A549 (cell line): ENCODE data around the gene ECE1. TPM values are rescaled to one million over a fixed set of nuclear protein-coding genes. Genes with fewer than 3 reads are reported as not detected.
A peak's percentile ranks its signal among the peaks of the same experiment; 100 is the strongest.

ENCODE experiments used
- ATAC-seq, 2 experiments: fragments of 200-7000 bp in 1 of 2; fragments of >200 bp in 1 of 2; cut with Nextera tagmentation in 1 of 2; cut with Tn5 transposase in 1 of 2; 3 replicates each; pipeline versions ENCODE4 v1.8.0 to v1.9.1; 2018 to 2020; ENCODE audit warnings: mild to moderate bottlenecking in 1 of 2, moderate library complexity in 1 of 2
- CTCF ChIA-PET: fragments of 300-600 bp; sonication (Branson Sonifier 250); formaldehyde crosslinking; extraction: SDS; loops from one replicate; lab custom pipeline; 2021; ENCODE audit warnings: antibody characterized with exemption, inconsistent platforms; lab: Yijun Ruan, JAX
- POLR2A ChIA-PET: fragments of 350-600 bp; formaldehyde crosslinking; extraction: SDS; loops from one replicate; lab custom pipeline; 2021; ENCODE audit warnings: antibody characterized with exemption, inconsistent platforms; lab: Yijun Ruan, JAX
- DNase-seq, 2 experiments: peaks; one replicate each; pipeline versions ENCODE4 v3.0.0 to v3.0.0-alpha.2; 2011 to 2016; ENCODE audit warnings: low read depth in 1 of 2, low spot score in 1 of 2
- FAIRE-seq: peaks from 2 replicates; lab custom pipeline; 2011; peaks lifted over from hg19 to GRCh38; lab: Jason Lieb, UNC
- H3K27ac ChIP-seq, 2 experiments: fragments of >200 bp; sonication (Bioruptor Twin); formaldehyde crosslinking; 3 replicates each; pipeline ENCODE4 v1.5.1; 2016 to 2017
- H3K4me1 ChIP-seq: fragments of >200 bp; sonication (Bioruptor Twin); formaldehyde crosslinking; 3 replicates; pipeline ENCODE4 v1.6.1; 2016
- H3K4me2 ChIP-seq: fragments of >200 bp; sonication (Bioruptor Twin); formaldehyde crosslinking; 3 replicates; pipeline ENCODE4 v1.6.1; 2016
- H3K4me3 ChIP-seq: fragments of >200 bp; sonication (Bioruptor Twin); formaldehyde crosslinking; 3 replicates; pipeline ENCODE4 v1.5.1; 2016
- H3K9me3 ChIP-seq: fragments of >200 bp; sonication (Bioruptor Twin); formaldehyde crosslinking; 3 replicates; pipeline ENCODE4 v1.6.1; 2016
- CBX8 ChIP-seq: fragments of 200-600 bp; sonication (generic); IDR thresholded peaks from 2 replicates; pipeline ENCODE4 v1.6.1; 2016
- CHD4 ChIP-seq: fragments of 200-600 bp; sonication (generic); IDR thresholded peaks from 2 replicates; pipeline ENCODE4 v1.6.1; 2016; ENCODE audit warnings: antibody characterized with exemption, mild to moderate bottlenecking, borderline replicate concordance
- EHF ChIP-seq: fragments of 250-450 bp; sonication (Bioruptor Pico); IDR thresholded peaks from 2 replicates; pipeline ENCODE4 v1.5.0; 2020; ENCODE audit warnings: mild to moderate bottlenecking
- ELK1 ChIP-seq: fragments of 150-350 bp; IDR thresholded peaks from 2 replicates; pipeline ENCODE4 v1.6.1; 2014; ENCODE audit warnings: low read depth, mild to moderate bottlenecking, low read length
- KDM1A ChIP-seq: fragments of 200-600 bp; sonication (generic); IDR thresholded peaks from 2 replicates; pipeline ENCODE4 v1.6.1; 2016; ENCODE audit warnings: low read depth, mild to moderate bottlenecking
- MYC ChIP-seq: IDR thresholded peaks from 2 replicates; pipeline ENCODE4 v1.6.1; 2012; ENCODE audit warnings: mild to moderate bottlenecking, inconsistent platforms, low read length, improper control_type of control experiment, borderline replicate concordance
- NPAS2 ChIP-seq: fragments of 250-450 bp; sonication (Bioruptor Pico); IDR thresholded peaks from 2 replicates; pipeline ENCODE4 v1.8.0; 2022; ENCODE audit warnings: mild to moderate bottlenecking, moderate library complexity, borderline replicate concordance
- POLR2AphosphoS2 ChIP-seq: conservative IDR thresholded peaks from 2 replicates; pipeline ENCODE4 v1.6.1; 2012; ENCODE audit warnings: low read length, improper control_type of control experiment, inconsistent platforms
- SREBF2 ChIP-seq: fragments of 450-650 bp; IDR thresholded peaks from 2 replicates; pipeline ENCODE4 v1.6.1; 2014; ENCODE audit warnings: mild to moderate bottlenecking, moderate library complexity
- WGBS: methylation state at CpG from one replicate; pipeline ENCODE4 v1.1.6; 2017; ENCODE audit errors: missing lambda C conversion rate; 5-methylcytosine and 5-hydroxymethylcytosine counted together
- polyA plus RNA-seq, 4 experiments: library from polyadenylated mRNA; depleted of rRNA in 3 of 4; stranded (reverse); fragments of >200 nt; fragmentation: RNase III in 1 of 4; extraction: RNeasy Plus Mini Kit Qiagen cat#74134 plus additional on column Dnase treatment in 1 of 4; gene quantifications; 2 replicates in 3 of 4; 3 replicates in 1 of 4; pipeline ENCODE4 v1.2.3, GENCODE V29; 2011 to 2017
- TF ChIP-seq, protein P1 (sequence below): fragments of 250-450 bp; sonication (Bioruptor Pico); IDR thresholded peaks from 2 replicates; pipeline ENCODE4 v1.5.0; 2021; ENCODE audit warnings: mild to moderate bottlenecking, moderate library complexity, borderline replicate concordance

Gene ECE1
- polyA plus RNA-seq, 2 of the 4 experiments (the other 2 are of a cell fraction) = 45.7 to 86.4 TPM

DNA sequence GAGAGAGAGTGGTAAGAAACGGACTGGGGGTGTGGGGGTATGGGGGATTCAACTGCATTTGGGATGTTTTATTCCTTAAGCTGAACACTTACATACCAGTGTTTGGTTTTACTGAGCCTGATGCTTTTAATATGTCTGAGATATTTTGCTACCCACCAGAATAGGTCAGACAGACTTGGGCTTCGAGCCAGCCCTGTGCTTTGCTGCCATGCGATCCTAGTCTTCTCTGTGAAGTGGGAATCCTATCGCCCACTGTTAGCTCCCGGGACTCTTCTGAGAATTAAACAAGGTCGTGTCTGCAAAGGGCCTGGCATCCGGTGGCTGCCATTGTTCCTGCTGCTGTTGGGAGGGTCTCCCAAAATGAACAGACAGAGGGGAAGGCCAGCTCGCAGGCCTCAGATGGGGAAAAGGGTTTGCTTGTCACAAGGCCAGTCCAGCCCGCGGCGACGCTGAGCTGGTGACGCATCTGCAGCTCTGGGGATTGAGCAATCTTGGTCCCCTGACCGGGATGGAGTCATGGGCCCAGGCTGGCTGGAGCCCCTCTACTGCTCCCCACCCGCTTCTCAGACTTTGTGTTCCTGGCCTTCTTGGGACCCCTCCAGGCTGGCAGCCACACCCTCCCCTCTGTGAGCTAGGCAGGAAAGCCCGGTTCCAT is 26.9 kb upstream of the ECE1 start:
- ATAC-seq (no peak), DNase-seq (no peak), FAIRE-seq (no peak)
- H3K27ac ChIP-seq = peak overlapping the region in 1 of 2 experiments; percentile 94; a peak in 1 of 6 replicates
- ChIA-PET POLR2A (no interaction called here), CTCF (interaction anchor here (1.0 to 1.5 kb wide), 3 partner anchors 16 to 51 kb away, joined by 3 to 8 read pairs (median 4); no protein-coding TSS in a partner anchor)
- WGBS = 92% methylated on average over 16 of the region's 16 CpGs
- TF ChIP-seq CHD4 (no peak), MYC (no peak), SREBF2 (no peak), ELK1 (no peak), NPAS2 (CRISPR knock-in tag) (no peak)
- TF ChIP-seq, protein P1, sequence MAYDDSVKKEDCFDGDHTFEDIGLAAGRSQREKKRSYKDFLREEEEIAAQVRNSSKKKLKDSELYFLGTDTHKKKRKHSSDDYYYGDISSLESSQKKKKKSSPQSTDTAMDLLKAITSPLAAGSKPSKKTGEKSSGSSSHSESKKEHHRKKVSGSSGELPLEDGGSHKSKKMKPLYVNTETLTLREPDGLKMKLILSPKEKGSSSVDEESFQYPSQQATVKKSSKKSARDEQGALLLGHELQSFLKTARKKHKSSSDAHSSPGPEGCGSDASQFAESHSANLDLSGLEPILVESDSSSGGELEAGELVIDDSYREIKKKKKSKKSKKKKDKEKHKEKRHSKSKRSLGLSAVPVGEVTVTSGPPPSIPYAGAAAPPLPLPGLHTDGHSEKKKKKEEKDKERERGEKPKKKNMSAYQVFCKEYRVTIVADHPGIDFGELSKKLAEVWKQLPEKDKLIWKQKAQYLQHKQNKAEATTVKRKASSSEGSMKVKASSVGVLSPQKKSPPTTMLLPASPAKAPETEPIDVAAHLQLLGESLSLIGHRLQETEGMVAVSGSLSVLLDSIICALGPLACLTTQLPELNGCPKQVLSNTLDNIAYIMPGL (CRISPR knock-in tag) = no peak
- no peak overlapping the region for H3K4me2 ChIP-seq
- no peaks in the 10 kb centered on the region for H3K9me3 ChIP-seq
- peaks cover 58% of the 10 kb centered on the region for H3K4me1 ChIP-seq
- H3K4me3 ChIP-seq = no peak overlapping the region

DNA sequence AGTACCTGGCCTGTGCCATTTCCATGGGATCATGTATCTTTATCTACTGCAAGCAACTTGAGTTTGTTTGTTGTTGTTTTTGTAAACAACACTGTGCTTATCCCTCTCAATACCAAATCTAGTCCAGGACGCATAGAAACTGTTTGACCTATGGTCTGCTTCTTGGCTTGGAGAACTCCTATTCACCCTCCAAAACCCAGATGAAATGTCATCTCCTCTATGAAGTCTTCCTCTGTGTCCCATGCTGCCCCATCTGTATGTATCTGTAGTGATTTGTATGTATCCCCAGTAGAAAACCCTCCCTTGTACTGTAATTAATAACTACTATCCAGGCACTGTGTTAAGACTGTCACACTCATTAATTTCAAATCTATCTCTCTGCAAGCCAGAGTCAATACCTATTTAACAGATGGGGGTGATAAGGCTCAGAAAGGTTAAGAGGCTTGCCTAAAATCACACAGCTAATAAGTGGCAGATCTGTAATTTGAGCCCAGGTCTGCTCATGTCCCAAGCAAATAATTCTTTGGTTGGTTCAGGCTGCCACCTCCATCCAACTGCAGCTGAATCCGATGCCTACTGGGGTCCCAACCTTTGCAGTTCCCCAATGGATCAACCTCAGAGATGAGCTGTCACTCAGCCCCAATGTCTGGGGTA is 24.6 kb upstream of the ECE1 start:
- 83% methylated on average over 2 of the region's 2 CpGs for WGBS
- POLR2A ChIA-PET = no interaction called here
- no peak for ATAC-seq

DNA sequence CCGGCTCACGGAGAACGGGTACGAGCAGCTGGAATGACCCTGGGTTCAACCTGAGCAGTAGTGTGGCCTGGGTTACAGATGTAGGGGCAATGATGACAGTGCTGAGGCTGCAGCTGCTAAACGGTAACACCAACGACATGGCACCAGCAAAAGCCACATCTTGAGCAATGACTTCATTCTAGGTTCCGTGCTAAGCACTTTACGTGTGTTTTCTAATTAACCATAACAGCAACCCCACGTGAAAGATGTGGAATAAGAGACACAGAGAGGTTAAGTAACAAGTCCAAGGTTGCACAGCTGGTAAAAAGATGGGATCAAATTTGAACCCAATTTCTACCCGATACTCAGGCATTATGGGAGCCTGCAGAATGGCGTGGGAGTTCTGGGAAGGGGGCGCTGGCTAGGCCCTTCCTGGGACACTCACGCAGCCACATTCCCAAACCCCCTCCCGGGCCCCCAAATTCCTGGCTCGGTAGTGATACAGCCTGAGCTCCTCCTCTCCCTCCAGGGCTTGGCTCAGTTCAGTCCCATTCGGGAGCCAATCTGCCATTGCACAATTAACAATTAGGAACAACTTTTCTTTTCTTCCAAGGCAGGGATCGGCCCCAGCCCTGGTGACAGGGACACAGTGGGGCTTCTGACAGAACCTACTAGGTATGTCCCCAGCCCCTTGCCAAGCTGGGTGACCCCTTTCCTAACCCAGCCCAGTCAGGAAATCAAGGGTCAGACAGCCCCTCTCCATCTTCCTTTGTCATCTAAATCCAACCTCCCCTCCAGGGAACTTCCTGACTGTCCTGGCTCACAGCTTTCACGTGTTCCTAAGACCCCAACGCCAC is 23.8 kb upstream of the ECE1 start:
- TF ChIP-seq KDM1A (peak; percentile 12; the same call in 1 of the 2 replicates), CBX8 (no peak), POLR2AphosphoS2 (no peak)
- WGBS = 69% methylated on average over 19 of the region's 19 CpGs
- Histone ChIP-seq H3K4me2 (no peak overlapping the region), H3K9me3 (no peaks in the 10 kb centered on the region), H3K4me1 (peaks cover 51% of the 10 kb centered on the region), H3K27ac (peak overlapping the region in 1 of 2 experiments; percentile 26; a peak in 1 of 6 replicates), H3K4me3 (no peak overlapping the region)
- ChIA-PET POLR2A (no interaction called here), CTCF (interaction anchor here (0.9 to 2.5 kb wide), 6 partner anchors 10 to 83 kb away, joined by 3 to 15 read pairs (median 4); no protein-coding TSS in a partner anchor)
- DNase-seq (no peak), FAIRE-seq (no peak), ATAC-seq (no peak)

More for the DNA sequence above, 24.6 kb upstream of the ECE1 start:
- Histone ChIP-seq H3K9me3 (no peaks in the 10 kb centered on the region), H3K4me2 (no peak overlapping the region), H3K27ac (no peak overlapping the region), H3K4me1 (peaks cover 51% of the 10 kb centered on the region)
- FAIRE-seq = no peak
- no peak for TF ChIP-seq EHF (CRISPR knock-in tag)
- TF ChIP-seq, all 56 proteins: peak for 0
- DNase-seq = no peak
- CTCF ChIA-PET = interaction anchor here (0.8 to 2.5 kb wide), 7 partner anchors 9 to 281 kb away, joined by 3 to 15 read pairs (median 4); no protein-coding TSS in a partner anchor
- H3K4me3 ChIP-seq = no peak overlapping the region
